HG02571 (cell line): Measurements from ENCODE around the gene NKX2-3.

Source experiments
- ATAC-seq: cut with Tn5 transposase; IDR thresholded peaks from one replicate; pipeline ENCODE4 v1.9.1; 2021; ENCODE audit warnings: mild to moderate bottlenecking, moderate library complexity; ENCODE audit not compliant: unreplicated experiment

Gene NKX2-3

GRCh38 chr10:99573790-99574189 lies 41.0 kb downstream of the NKX2-3 start:
- no peak for ATAC-seq

- ATAC-seq: no peak
These were observed 47.2 kb downstream of the NKX2-3 start for GRCh38 chr10:99579971-99580370.

- no peak for ATAC-seq
These were observed 49.6 kb downstream of the NKX2-3 start for GRCh38 chr10:99582255-99582770.

- no peak for ATAC-seq
These were observed 50.9 kb downstream of the NKX2-3 start for GRCh38 chr10:99583687-99584086.
